ENCODE data around the gene CEP170B.
"Not testable (repeated sequence)": the region's sequence is repeated elsewhere in the genome, so short reads cannot be mapped to it uniquely, and the experiment has no call there.

CEP170B gene

GRCh38 chr14:104877066-104877805 is 12.2 kb downstream of the CEP170B start:
- no peak for DNase-seq (ENCODE audit: low read depth, low spot score)
- no peak overlapping the region for H3K27ac ChIP-seq

GRCh38 chr14:104877806-104878550 is 12.9 kb downstream of the CEP170B start:
- no peak overlapping the region for H3K27ac ChIP-seq
- no peak for DNase-seq (ENCODE audit: low read depth, low spot score)

- no peak for DNase-seq (ENCODE audit: low read depth, low spot score)
Measured at GRCh38 chr14:104878582-104878981, 13.5 kb downstream of the CEP170B start.

GRCh38 chr14:104879201-104879982 is 14.3 kb downstream of the CEP170B start:
- DNase-seq (ENCODE audit: low read depth, low spot score) = no peak
- no peak overlapping the region for H3K27ac ChIP-seq

More at GRCh38 chr14:104878582-104878981, 13.5 kb downstream of the CEP170B start:
- H3K27ac ChIP-seq = no peak overlapping the region

GRCh38 chr14:104879983-104880565 is 15.0 kb downstream of the CEP170B start:
- no peak overlapping the region for H3K27ac ChIP-seq
- no peak for DNase-seq (ENCODE audit: low read depth, low spot score)

GRCh38 chr14:104880584-104881210 is 15.6 kb downstream of the CEP170B start:
- no peak for DNase-seq (ENCODE audit: low read depth, low spot score)
- H3K27ac ChIP-seq = no peak overlapping the region

- DNase-seq (ENCODE audit: low read depth, low spot score) = no peak
- peak overlapping the region; percentile 63 for H3K27ac ChIP-seq
Measured at GRCh38 chr14:104881369-104881979, 16.4 kb downstream of the CEP170B start.

GRCh38 chr14:104882325-104882973 is 17.4 kb downstream of the CEP170B start:
- H3K27ac ChIP-seq = peak overlapping the region; percentile 63
- DNase-seq (ENCODE audit: low read depth, low spot score) = peak; percentile 60

GRCh38 chr14:104882991-104883660 is 18.1 kb downstream of the CEP170B start:
- DNase-seq (ENCODE audit: low read depth, low spot score) = no peak
- peak overlapping the region; percentile 63 for H3K27ac ChIP-seq

GRCh38 chr14:104883681-104884361 is 18.8 kb downstream of the CEP170B start:
- H3K27ac ChIP-seq = no peak overlapping the region
- no peak for DNase-seq (ENCODE audit: low read depth, low spot score)

- not testable (repeated sequence) for H3K27ac ChIP-seq; DNase-seq (ENCODE audit: low read depth, low spot score)
Measured at GRCh38 chr14:104884381-104884780, 19.3 kb downstream of the CEP170B start.

- no peak overlapping the region for H3K27ac ChIP-seq
- DNase-seq (ENCODE audit: low read depth, low spot score) = no peak
Measured at GRCh38 chr14:104885031-104885972, 20.2 kb downstream of the CEP170B start.

GRCh38 chr14:104885973-104886689 is 21.1 kb downstream of the CEP170B start:
- DNase-seq (ENCODE audit: low read depth, low spot score) = no peak
- H3K27ac ChIP-seq = no peak overlapping the region

GRCh38 chr14:104886690-104887622 is 21.9 kb downstream of the CEP170B start:
- no peak for DNase-seq (ENCODE audit: low read depth, low spot score)
- no peak overlapping the region for H3K27ac ChIP-seq

Data from epithelial cell of prostate (primary cell).